Common myeloid progenitor, CD34-positive (primary cell): ENCODE data around the gene YJEFN3.

Experiments used
- CTCF ChIA-PET: fragments of 350-600 bp; sonication (Branson Sonifier 250); formaldehyde crosslinking; loops from one replicate; lab custom pipeline; 2021; ENCODE audit warnings: antibody characterized with exemption; lab: Charles Lee
- POLR2A ChIA-PET: fragments of 350-600 bp; sonication (Branson Sonifier 250); formaldehyde crosslinking; loops from one replicate; lab custom pipeline; 2021; ENCODE audit warnings: antibody characterized with exemption; lab: Charles Lee
- DNase-seq, 3 donors: peaks; one replicate each; pipeline versions ENCODE4 v3.0.0 to v3.0.0-alpha.2; 2013
- H3K27ac ChIP-seq, 2 experiments: 1 replicate in 1 of 2; 2 replicates in 1 of 2; pipeline ENCODE4 v1.7.0; 2013; ENCODE audit warnings: inconsistent platforms in 2 of 2, low read length in 2 of 2, mild to moderate bottlenecking in 2 of 2, low read depth in 1 of 2, moderate library complexity in 1 of 2; ENCODE audit not compliant: severe bottlenecking in 2 of 2, insufficient read depth in 1 of 2, poor library complexity in 1 of 2
- H3K27me3 ChIP-seq, 5 experiments: replicated peaks in 2 of 5; 1 replicate in 3 of 5; 2 replicates in 2 of 5; pipeline versions ENCODE4 v1.6.1 to v1.7.0; 2013; ENCODE audit warnings: low read length in 4 of 5, mild to moderate bottlenecking in 2 of 5, moderate library complexity in 2 of 5, inconsistent platforms in 1 of 5; ENCODE audit not compliant: insufficient read depth in 5 of 5, control insufficient read depth in 4 of 5
- H3K36me3 ChIP-seq, 4 experiments: 1 replicate in 2 of 4; 2 replicates in 2 of 4; pipeline versions ENCODE4 v1.6.1 to v1.7.0; 2013; ENCODE audit warnings: low read length in 3 of 4, control low read depth in 1 of 4, mild to moderate bottlenecking in 1 of 4; ENCODE audit not compliant: control insufficient read depth in 4 of 4, insufficient read depth in 4 of 4
- H3K4me1 ChIP-seq, 4 experiments: 1 replicate in 3 of 4; 2 replicates in 1 of 4; pipeline versions ENCODE4 v1.6.1 to v1.7.1; 2013; ENCODE audit warnings: low read length in 3 of 4, mild to moderate bottlenecking in 3 of 4, control low read depth in 1 of 4, inconsistent platforms in 1 of 4, moderate library complexity in 1 of 4; ENCODE audit not compliant: control insufficient read depth in 4 of 4, insufficient read depth in 4 of 4; ENCODE audit errors: control extremely low read depth in 1 of 4
- H3K4me3 ChIP-seq, 7 experiments: 1 replicate in 4 of 7; 2 replicates in 3 of 7; pipeline versions ENCODE4 v1.5.1 to v1.7.0; 2013; ENCODE audit warnings: mild to moderate bottlenecking in 7 of 7, low read length in 6 of 7, moderate library complexity in 6 of 7, inconsistent platforms in 2 of 7, low read depth in 2 of 7, control low read depth in 1 of 7; ENCODE audit not compliant: insufficient read depth in 4 of 7, control insufficient read depth in 1 of 7; ENCODE audit errors: extremely low read depth in 1 of 7
- H3K9me3 ChIP-seq, 5 experiments: 1 replicate in 4 of 5; 2 replicates in 1 of 5; pipeline versions ENCODE4 v1.6.1 to v1.7.1; 2013; ENCODE audit warnings: low read length in 4 of 5, mild to moderate bottlenecking in 2 of 5, inconsistent platforms in 1 of 5, low read depth in 1 of 5, moderate library complexity in 1 of 5; ENCODE audit not compliant: control insufficient read depth in 4 of 5, insufficient read depth in 2 of 5; ENCODE audit errors: control extremely low read depth in 1 of 5
- WGBS: methylation state at CpG from one replicate; pipeline ENCODE4 v1.1.5; 2013; ENCODE audit not compliant: insufficient coverage; 5-methylcytosine and 5-hydroxymethylcytosine counted together

YJEFN3 gene

GRCh38 chr19:19540064-19540714 lies 11.5 kb downstream of the YJEFN3 start:
- Histone ChIP-seq H3K9me3 (peaks cover 0 to 5% (median 0%) of the 10 kb centered on the region in 5 experiments), H3K36me3 (no peaks in the 10 kb centered on the region), H3K4me1 (peaks cover 0 to 41% (median 26%) of the 10 kb centered on the region in 4 experiments), H3K4me3 (peak overlapping the region in 5 of 7 experiments; percentile 15 to 66 (median 57)), H3K27ac (no peak overlapping the region), H3K27me3 (peaks cover 0 to 71% (median 24%) of the 10 kb centered on the region in 5 experiments)
- peak; percentile 79 to 81 (median 80) for DNase-seq
- POLR2A ChIA-PET = no interaction called here
- CTCF ChIA-PET = interaction anchor here (0.8 to 0.9 kb wide), 2 partner anchors 7 to 10 kb away, joined by 3 read pairs; no protein-coding TSS in a partner anchor
- WGBS = 13% methylated on average over 69 of the region's 74 CpGs

DNA sequence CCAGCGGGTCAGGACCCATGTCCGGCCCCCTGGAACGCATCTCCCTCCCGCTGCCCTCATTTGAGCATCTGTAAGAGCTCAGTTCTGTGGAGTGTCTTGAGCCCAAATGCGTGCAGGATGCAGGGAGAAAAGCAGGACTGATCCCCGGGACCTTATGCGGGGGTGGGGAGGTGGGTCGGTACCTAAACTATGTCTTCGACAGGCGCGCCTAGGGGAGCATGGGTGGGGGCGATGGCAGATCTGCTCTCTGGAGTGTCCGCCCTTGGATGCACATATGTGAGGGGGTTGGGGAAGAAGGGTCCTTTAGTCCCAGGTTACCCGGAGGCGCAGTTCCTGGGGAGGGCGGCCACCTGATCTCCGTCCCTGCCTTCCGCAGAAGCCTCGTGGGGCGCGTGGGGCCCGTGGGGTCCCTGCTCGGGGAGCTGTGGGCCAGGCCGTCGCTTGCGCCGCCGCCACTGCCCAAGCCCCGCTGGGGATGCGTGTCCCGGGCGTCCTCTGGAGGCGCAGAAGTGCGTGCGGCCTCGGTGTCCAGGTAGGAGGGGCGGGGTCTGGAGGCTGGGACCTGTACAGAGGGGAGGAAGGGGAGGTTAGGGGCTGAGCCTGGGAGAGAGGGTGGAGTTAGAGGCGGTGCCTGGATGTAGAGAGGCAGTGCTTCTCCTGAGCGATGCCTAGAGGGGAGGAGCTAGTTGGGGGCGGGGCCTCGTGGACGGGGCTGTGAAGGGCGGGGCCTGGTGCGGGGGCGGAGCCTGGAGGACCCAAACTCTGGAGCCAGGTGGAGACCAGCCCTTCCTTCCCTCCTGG lies 12.2 kb downstream of the YJEFN3 start:
- ChIA-PET POLR2A (no interaction called here), CTCF (interaction anchor here (0.8 to 1.0 kb wide), 4 partner anchors 8 to 27 kb away, joined by 3 read pairs; no protein-coding TSS in a partner anchor)
- WGBS = 3% methylated on average over 31 of the region's 45 CpGs
- H3K27ac ChIP-seq = no peak overlapping the region
- peak; percentile 52 to 81 (median 76) for DNase-seq
- peaks cover 0 to 41% (median 26%) of the 10 kb centered on the region in 4 experiments for H3K4me1 ChIP-seq
- peak overlapping the region in 6 of 7 experiments; percentile 15 to 66 (median 53) for H3K4me3 ChIP-seq
- H3K27me3 ChIP-seq = peaks cover 0 to 71% (median 24%) of the 10 kb centered on the region in 5 experiments
- H3K36me3 ChIP-seq = no peaks in the 10 kb centered on the region
- peaks cover 0 to 5% (median 0%) of the 10 kb centered on the region in 5 experiments for H3K9me3 ChIP-seq

GRCh38 chr19:19541616-19542015 lies 12.9 kb downstream of the YJEFN3 start:
- peak overlapping the region in 2 of 7 experiments; percentile 63 to 66 for H3K4me3 ChIP-seq
- H3K4me1 ChIP-seq = peaks cover 0 to 41% (median 26%) of the 10 kb centered on the region in 4 experiments
- DNase-seq = no peak
- H3K27ac ChIP-seq = no peak overlapping the region
- no peaks in the 10 kb centered on the region for H3K36me3 ChIP-seq
- H3K9me3 ChIP-seq = peaks cover 0 to 5% (median 0%) of the 10 kb centered on the region in 5 experiments
- peaks cover 0 to 71% (median 24%) of the 10 kb centered on the region in 5 experiments for H3K27me3 ChIP-seq
- CTCF ChIA-PET = interaction anchor here (0.9 to 1.0 kb wide), 2 partner anchors 9 to 26 kb away, joined by 3 read pairs; no protein-coding TSS in a partner anchor
- POLR2A ChIA-PET = no interaction called here
- 92% methylated on average over 15 of the region's 16 CpGs for WGBS

GRCh38 chr19:19542507-19542906 lies 13.8 kb downstream of the YJEFN3 start:
- Histone ChIP-seq H3K4me3 (no peak overlapping the region), H3K27me3 (peaks cover 0 to 66% (median 23%) of the 10 kb centered on the region in 5 experiments), H3K27ac (no peak overlapping the region), H3K9me3 (peaks cover 0 to 5% (median 0%) of the 10 kb centered on the region in 5 experiments), H3K36me3 (no peaks in the 10 kb centered on the region), H3K4me1 (peaks cover 0 to 37% (median 26%) of the 10 kb centered on the region in 4 experiments)
- CTCF ChIA-PET = interaction anchor here (1.1 to 1.6 kb wide), 2 partner anchors 10 to 13 kb away, joined by 3 to 5 read pairs; no protein-coding TSS in a partner anchor
- DNase-seq = peak in 2 of 3 donors; percentile 40 to 48
- POLR2A ChIA-PET = no interaction called here
- WGBS = 64% methylated on average over 11 of the region's 12 CpGs

- DNase-seq = no peak
- 97% methylated on average over 13 of the region's 13 CpGs for WGBS
- ChIA-PET POLR2A (no interaction called here), CTCF (interaction anchor here (0.5 to 1.6 kb wide), 3 partner anchors 10 to 36 kb away, joined by 3 to 5 read pairs (median 3); no protein-coding TSS in a partner anchor)
- peaks cover 0 to 5% (median 0%) of the 10 kb centered on the region in 5 experiments for H3K9me3 ChIP-seq
- H3K27me3 ChIP-seq = peaks cover 0 to 60% (median 18%) of the 10 kb centered on the region in 5 experiments
- H3K27ac ChIP-seq = no peak overlapping the region
- no peaks in the 10 kb centered on the region for H3K36me3 ChIP-seq
- peaks cover 0 to 31% (median 25%) of the 10 kb centered on the region in 4 experiments for H3K4me1 ChIP-seq
- no peak overlapping the region for H3K4me3 ChIP-seq
Measured at GRCh38 chr19:19543101-19543500, 14.4 kb downstream of the YJEFN3 start.

GRCh38 chr19:19543640-19544039 lies 14.9 kb downstream of the YJEFN3 start:
- no peak for DNase-seq
- no peak overlapping the region for H3K4me3 ChIP-seq
- H3K9me3 ChIP-seq = peaks cover 0 to 5% (median 0%) of the 10 kb centered on the region in 5 experiments
- peaks cover 0 to 55% (median 15%) of the 10 kb centered on the region in 5 experiments for H3K27me3 ChIP-seq
- peaks cover 0 to 26% (median 19%) of the 10 kb centered on the region in 4 experiments for H3K4me1 ChIP-seq
- WGBS = 95% methylated on average over 17 of the region's 19 CpGs
- ChIA-PET CTCF (interaction anchor here (0.5 to 1.6 kb wide), 3 partner anchors 9 to 36 kb away, joined by 3 to 5 read pairs (median 3); no protein-coding TSS in a partner anchor), POLR2A (no interaction called here)
- H3K36me3 ChIP-seq = no peaks in the 10 kb centered on the region
- H3K27ac ChIP-seq = no peak overlapping the region
